NB4 (cell line): ENCODE results near the gene LAIR1.

Source experiments
- CTCF ChIP-seq: IDR thresholded peaks from one replicate; pipeline ENCODE4 v1.5.1; 2012; ENCODE audit warnings: low read depth, low read length
- MAX ChIP-seq: IDR thresholded peaks from 2 replicates; pipeline ENCODE4 v1.6.1; 2011; ENCODE audit warnings: low read depth, low read length

- TF ChIP-seq CTCF (no peak), MAX (no peak)
Observed at GRCh38 chr19:54414156-54414555, 49.4 kb upstream of the LAIR1 start.
